ENCODE data around the gene LRRN2.

- TF ChIP-seq, protein P1, sequence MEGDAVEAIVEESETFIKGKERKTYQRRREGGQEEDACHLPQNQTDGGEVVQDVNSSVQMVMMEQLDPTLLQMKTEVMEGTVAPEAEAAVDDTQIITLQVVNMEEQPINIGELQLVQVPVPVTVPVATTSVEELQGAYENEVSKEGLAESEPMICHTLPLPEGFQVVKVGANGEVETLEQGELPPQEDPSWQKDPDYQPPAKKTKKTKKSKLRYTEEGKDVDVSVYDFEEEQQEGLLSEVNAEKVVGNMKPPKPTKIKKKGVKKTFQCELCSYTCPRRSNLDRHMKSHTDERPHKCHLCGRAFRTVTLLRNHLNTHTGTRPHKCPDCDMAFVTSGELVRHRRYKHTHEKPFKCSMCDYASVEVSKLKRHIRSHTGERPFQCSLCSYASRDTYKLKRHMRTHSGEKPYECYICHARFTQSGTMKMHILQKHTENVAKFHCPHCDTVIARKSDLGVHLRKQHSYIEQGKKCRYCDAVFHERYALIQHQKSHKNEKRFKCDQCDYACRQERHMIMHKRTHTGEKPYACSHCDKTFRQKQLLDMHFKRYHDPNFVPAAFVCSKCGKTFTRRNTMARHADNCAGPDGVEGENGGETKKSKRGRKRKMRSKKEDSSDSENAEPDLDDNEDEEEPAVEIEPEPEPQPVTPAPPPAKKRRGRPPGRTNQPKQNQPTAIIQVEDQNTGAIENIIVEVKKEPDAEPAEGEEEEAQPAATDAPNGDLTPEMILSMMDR (IDR thresholded peaks at IDR 0.05): no peak
- TF ChIP-seq ZNF138 (CRISPR knock-in tag; conservative IDR thresholded peaks at IDR 0.05) (no peak), FOXK1 (CRISPR knock-in tag; IDR thresholded peaks at IDR 0.05) (no peak), KAT7 (CRISPR knock-in tag; IDR thresholded peaks at IDR 0.05; ENCODE audit: borderline replicate concordance) (no peak), USF1 (CRISPR knock-in tag; IDR thresholded peaks at IDR 0.05) (no peak), SMAD4 (CRISPR knock-in tag; IDR thresholded peaks at IDR 0.05) (no peak), GABPB1 (CRISPR knock-in tag; IDR thresholded peaks at IDR 0.05) (no peak), IRF1 (CRISPR knock-in tag; IDR thresholded peaks at IDR 0.05) (no peak), RELA (CRISPR knock-in tag; IDR thresholded peaks at IDR 0.05; ENCODE audit: borderline replicate concordance) (no peak)
- TF ChIP-seq, protein P2, sequence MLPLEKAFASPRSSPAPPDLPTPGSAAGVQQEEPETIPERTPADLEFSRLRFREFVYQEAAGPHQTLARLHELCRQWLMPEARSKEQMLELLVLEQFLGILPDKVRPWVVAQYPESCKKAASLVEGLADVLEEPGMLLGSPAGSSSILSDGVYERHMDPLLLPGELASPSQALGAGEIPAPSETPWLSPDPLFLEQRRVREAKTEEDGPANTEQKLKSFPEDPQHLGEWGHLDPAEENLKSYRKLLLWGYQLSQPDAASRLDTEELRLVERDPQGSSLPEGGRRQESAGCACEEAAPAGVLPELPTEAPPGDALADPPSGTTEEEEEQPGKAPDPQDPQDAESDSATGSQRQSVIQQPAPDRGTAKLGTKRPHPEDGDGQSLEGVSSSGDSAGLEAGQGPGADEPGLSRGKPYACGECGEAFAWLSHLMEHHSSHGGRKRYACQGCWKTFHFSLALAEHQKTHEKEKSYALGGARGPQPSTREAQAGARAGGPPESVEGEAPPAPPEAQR (CRISPR knock-in tag; IDR thresholded peaks at IDR 0.05): no peak
These were observed 96.0 kb downstream of the LRRN2 start for GRCh38 chr1:204589409-204590038.

Data from WTC11 (cell line).